Motor neuron (in vitro differentiated cells): ENCODE measurements around the gene PRKCA. TPM values are rescaled to one million over a fixed set of nuclear protein-coding genes. Genes with fewer than 3 reads are reported as not detected.

ENCODE experiments used
- ATAC-seq, 8 experiments: fragments of 200-7000 bp; cut with Tn5 transposase; replicated peaks in 6 of 8; 2 replicates each; pipeline ENCODE4 v1.8.0; 2021; ENCODE audit warnings: mild to moderate bottlenecking in 8 of 8, moderate library complexity in 8 of 8
- H3K27ac ChIP-seq, 2 donors: fragments of 250-450 bp; sonication (Bioruptor Pico); 2 replicates each; pipeline ENCODE4 v1.9.0; 2021; ENCODE audit warnings: antibody characterized with exemption in 2 of 2, mild to moderate bottlenecking in 2 of 2, moderate library complexity in 1 of 2
- H3K4me1 ChIP-seq, 2 donors: fragments of 250-450 bp; sonication (Bioruptor Pico); replicated peaks in 1 of 2; 2 replicates each; pipeline ENCODE4 v1.6.1; 2021; ENCODE audit warnings: antibody characterized with exemption in 2 of 2, mild to moderate bottlenecking in 2 of 2, moderate library complexity in 1 of 2
- H3K4me3 ChIP-seq, 5 donors: fragments of 250-450 bp; sonication (Bioruptor Pico); 2 replicates each; pipeline ENCODE4 v1.9.0; 2021; ENCODE audit warnings: antibody characterized with exemption in 5 of 5, mild to moderate bottlenecking in 5 of 5, moderate library complexity in 4 of 5
- WGBS, 10 experiments: fragments of 450-650 bp; shearing (Covaris generic); methylation state at CpG; one replicate each; pipeline ENCODE4 v1.0.0; 2022; 5-methylcytosine and 5-hydroxymethylcytosine counted together
- in situ Hi-C, 9 experiments: fragments of 400-800 bp; cut with MboI; loops; one replicate each; pipeline ENCODE4 v1.15.0; 2021; ENCODE audit warnings: low sequenced_read_pairs in 9 of 9, low pct_unique_long_range_greater_than_20kb in 2 of 9; ENCODE audit not compliant: unreplicated experiment in 9 of 9
- total RNA-seq, 8 experiments: library from RNA; unstranded; fragments of 300-600 nt; gene quantifications; 2 replicates each; pipeline versions ENCODE4 v1.2.3 to v1.2.4, GENCODE V29; 2022

The PRKCA gene
- total RNA-seq, 8 experiments from 2014 or later = 5.6 to 38.8 (median 8.7) TPM

DNA sequence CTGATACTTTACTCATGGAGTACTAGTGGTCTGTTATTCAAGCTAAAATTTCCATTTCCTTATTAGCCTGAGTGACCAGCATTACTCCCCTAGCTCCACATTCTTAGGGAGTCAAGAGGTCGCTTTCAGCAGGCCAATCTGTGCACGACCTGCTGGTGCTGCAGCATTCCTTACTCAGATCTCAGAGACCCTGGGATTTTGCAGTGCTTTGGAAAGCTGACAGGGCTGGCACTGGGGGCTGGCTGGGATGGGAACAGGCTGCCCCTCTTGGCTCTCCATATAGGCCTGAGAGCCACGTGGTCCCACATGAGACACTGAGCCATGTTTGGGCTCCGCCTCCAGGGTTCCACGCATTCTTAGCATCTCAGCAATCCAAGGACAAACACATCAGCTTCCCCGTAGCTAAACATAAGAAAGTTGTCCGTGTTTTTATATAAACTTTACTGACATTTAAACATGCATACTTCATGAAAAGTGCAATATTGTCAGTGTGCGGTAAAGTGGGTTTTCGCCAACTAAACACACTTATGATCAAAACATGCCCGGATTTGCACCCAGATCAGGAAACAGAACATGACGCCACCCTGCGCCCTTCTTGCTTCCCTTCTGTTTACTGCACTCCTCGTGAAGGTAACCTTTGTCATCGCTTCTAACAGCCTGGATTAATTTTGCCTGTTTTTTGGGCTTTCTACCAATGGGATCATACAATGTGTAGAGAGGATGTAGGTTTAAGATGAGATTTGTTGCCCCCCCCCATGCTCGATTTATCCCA, 278.0 kb downstream of the PRKCA start:
- no peak overlapping the region for H3K27ac ChIP-seq
- H3K4me1 ChIP-seq = peaks cover 0 to 10% of the 10 kb centered on the region in 2 donors
- in situ Hi-C loops = no loop called here
- 72 to 100% (median 82%) methylated on average over 2 to 13 of the region's 15 CpGs; no CpG with 5 or more reads in 1 of the 10 experiments for WGBS, 10 experiments
- no peak overlapping the region for H3K4me3 ChIP-seq
- peak in 2 of 8 experiments; percentile 23 to 25 for ATAC-seq

DNA sequence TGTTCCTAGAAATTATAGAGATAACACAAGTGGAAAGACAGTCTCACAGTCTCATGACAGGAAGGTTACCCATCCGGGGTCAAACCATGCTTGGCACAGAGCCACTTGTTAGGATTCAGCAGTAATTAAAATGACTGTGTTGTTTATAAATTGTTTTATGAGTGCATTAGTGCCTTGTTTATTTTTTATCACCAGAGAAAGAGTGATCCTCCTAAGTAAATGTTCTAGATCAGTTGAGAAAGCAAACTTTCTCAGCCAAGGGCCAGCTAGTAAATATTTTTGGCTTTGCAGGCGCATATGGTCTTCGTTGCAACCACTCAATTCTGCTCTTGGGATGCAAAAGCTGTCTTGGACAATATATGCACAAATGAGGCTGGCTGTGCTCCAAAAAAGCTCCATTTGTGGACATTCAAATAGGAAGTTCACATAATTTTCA, 278.6 kb downstream of the PRKCA start:
- 0 to 94% (median 80%) methylated on average over 1 to 3 of the region's 3 CpGs; no CpG with 5 or more reads in 1 of the 10 experiments for WGBS, 10 experiments
- H3K4me1 ChIP-seq = peaks cover 0 to 10% of the 10 kb centered on the region in 2 donors
- ATAC-seq = peak in 3 of 8 experiments; percentile 39 to 53 (median 42)
- H3K4me3 ChIP-seq = no peak overlapping the region
- no peak overlapping the region for H3K27ac ChIP-seq
- in situ Hi-C loops = no loop called here

- H3K27ac ChIP-seq = no peak overlapping the region
- 60 to 100% (median 97%) methylated on average over 1 to 4 of the region's 5 CpGs; no CpG with 5 or more reads in 2 of the 10 experiments for WGBS, 10 experiments
- H3K4me3 ChIP-seq = no peak overlapping the region
- in situ Hi-C loops = no loop called here
- ATAC-seq = no peak
- peaks cover 0 to 10% of the 10 kb centered on the region in 2 donors for H3K4me1 ChIP-seq
These were observed 280.1 kb downstream of the PRKCA start for GRCh38 chr17:66582373-66583111.

GRCh38 chr17:66583112-66583748, 280.8 kb downstream of the PRKCA start:
- Histone ChIP-seq H3K4me1 (peaks cover 0 to 10% of the 10 kb centered on the region in 2 donors), H3K4me3 (no peak overlapping the region), H3K27ac (no peak overlapping the region)
- no peak for ATAC-seq
- in situ Hi-C loops = no loop called here
- WGBS, 10 experiments = 75 to 96% (median 88%) methylated on average over 2 to 4 of the region's 4 CpGs

- ATAC-seq = no peak
- 92 to 95% methylated on average over 3 of the region's 4 CpGs; no CpG with 5 or more reads in 8 of the 10 experiments for WGBS, 10 experiments
- peaks cover 0 to 8% of the 10 kb centered on the region in 2 donors for H3K4me1 ChIP-seq
- no peak overlapping the region for H3K27ac ChIP-seq
- H3K4me3 ChIP-seq = no peak overlapping the region
- in situ Hi-C loops = no loop called here
These were observed 282.5 kb downstream of the PRKCA start for GRCh38 chr17:66584927-66585326.

GRCh38 chr17:66585472-66585871, 283.1 kb downstream of the PRKCA start:
- H3K27ac ChIP-seq = no peak overlapping the region
- H3K4me3 ChIP-seq = no peak overlapping the region
- peaks cover 0 to 3% of the 10 kb centered on the region in 2 donors for H3K4me1 ChIP-seq
- ATAC-seq = no peak
- in situ Hi-C loops = no loop called here
- WGBS, 10 experiments = 33 to 100% (median 100%) methylated on average over 1 to 2 of the region's 5 CpGs; no CpG with 5 or more reads in 4 of the 10 experiments

DNA sequence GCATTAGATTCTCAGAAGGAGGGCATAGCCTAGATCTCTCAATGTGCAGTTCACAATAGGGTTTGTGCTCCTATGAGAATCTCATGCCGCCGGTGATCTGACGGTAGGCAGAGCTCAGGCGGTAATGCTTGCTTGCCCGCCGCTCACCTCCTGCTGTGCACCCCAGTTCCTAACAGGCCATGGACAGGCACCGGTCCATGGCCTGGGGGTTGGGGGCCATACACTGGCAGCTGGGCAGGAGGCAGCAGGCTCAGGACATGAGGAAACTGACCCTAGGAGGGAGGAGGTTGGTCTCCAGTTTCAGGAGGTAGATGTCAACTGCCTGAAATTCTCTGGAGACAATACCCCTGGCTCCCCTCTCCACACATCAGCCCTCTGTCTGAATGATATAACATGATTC, 287.5 kb downstream of the PRKCA start:
- in situ Hi-C loops = no loop called here
- Histone ChIP-seq H3K4me1 (no peaks in the 10 kb centered on the region), H3K4me3 (no peak overlapping the region), H3K27ac (no peak overlapping the region)
- ATAC-seq = no peak
- 100% methylated on average over 1 to 5 of the region's 7 CpGs; no CpG with 5 or more reads in 3 of the 10 experiments for WGBS, 10 experiments

DNA sequence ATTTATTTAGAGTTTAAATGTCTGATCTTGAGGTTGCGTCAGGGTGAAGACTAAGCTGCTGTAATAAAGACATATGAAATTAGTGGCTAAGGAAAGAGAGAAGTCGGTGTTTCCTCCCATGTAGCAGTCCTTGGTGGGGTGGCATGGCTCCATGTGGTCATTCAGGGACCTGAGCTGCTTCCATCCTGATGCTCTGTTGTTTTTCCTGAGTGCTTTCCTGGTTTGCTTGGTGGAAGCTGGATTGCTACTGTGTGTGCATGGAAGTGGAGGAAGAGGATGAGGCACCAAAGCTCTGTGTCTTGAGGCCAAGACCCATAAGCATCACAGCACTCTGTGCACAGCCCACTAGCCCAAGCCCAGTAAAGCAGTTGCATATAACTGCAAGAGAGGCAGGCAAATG, 290.7 kb downstream of the PRKCA start:
- Histone ChIP-seq H3K27ac (no peak overlapping the region), H3K4me1 (no peaks in the 10 kb centered on the region), H3K4me3 (no peak overlapping the region)
- in situ Hi-C loops = no loop called here
- 100% methylated on average over 1 to 2 of the region's 2 CpGs; no CpG with 5 or more reads in 7 of the 10 experiments for WGBS, 10 experiments
- no peak for ATAC-seq

GRCh38 chr17:66595893-66596292, 293.5 kb downstream of the PRKCA start:
- WGBS, 10 experiments = 0 to 98% (median 90%) methylated on average over 1 to 10 of the region's 12 CpGs; no CpG with 5 or more reads in 1 of the 10 experiments
- in situ Hi-C loops = no loop called here
- no peak for ATAC-seq
- no peak overlapping the region for H3K4me3 ChIP-seq
- H3K4me1 ChIP-seq = no peaks in the 10 kb centered on the region
- no peak overlapping the region for H3K27ac ChIP-seq

DNA sequence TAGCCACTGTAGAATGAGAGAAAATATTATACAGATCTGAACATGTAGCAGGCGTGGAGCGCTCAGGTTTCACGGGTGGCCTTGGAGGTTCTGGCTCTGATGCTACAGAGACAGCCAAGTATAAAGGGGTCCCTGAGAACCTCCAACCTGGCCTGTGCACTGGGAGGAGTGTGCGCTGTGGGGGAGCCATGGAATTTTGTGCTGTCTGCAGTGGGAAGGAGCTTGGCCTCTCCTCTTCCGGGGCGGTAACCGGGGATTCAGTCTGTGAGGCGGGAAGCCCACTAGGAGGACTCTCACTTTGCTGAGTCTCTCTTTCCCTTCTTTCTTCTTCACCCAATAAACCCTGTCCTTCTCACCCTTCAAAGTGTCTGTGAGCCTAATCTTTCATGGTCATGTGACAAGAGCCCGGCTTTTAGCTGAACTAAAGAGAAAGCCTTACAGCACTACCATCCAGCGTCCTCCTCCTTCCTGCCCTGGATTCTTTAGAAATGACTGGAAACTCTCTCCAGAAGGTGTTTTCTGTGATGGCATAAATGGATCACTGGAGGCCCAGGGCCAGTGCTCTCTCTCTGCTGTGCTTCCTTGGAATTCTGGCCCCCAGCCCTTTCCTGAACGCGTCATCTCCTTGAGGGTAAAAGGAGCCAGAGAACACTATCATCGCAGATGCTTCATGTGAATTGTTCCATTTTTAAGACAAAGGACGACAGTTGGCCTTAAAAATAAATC, 300.4 kb downstream of the PRKCA start:
- Histone ChIP-seq H3K4me3 (no peak overlapping the region), H3K4me1 (no peaks in the 10 kb centered on the region), H3K27ac (no peak overlapping the region)
- ATAC-seq = no peak
- 50 to 100% (median 94%) methylated on average over 1 to 5 of the region's 14 CpGs for WGBS, 10 experiments
- in situ Hi-C loops = no loop called here

DNA sequence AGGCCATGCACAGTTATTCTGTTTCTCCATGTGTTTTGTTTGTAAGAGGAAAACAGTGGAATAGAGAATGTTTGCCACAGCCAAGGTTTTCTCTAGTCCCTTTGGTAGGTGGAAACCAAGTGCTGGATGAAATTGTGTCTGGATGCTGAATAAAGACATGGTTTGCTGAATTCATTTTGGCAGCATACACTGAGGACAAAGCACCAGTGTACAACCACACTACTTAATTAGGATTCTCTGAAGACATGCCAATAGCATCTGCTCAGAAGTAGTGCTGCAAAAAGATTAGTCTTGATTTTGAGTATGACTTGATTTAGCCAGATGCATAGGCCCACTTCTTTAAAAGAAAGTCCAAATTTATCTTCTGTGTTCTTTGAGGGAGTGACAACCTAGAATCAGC, 302.0 kb downstream of the PRKCA start:
- in situ Hi-C loops = no loop called here
- no peak for ATAC-seq

DNA sequence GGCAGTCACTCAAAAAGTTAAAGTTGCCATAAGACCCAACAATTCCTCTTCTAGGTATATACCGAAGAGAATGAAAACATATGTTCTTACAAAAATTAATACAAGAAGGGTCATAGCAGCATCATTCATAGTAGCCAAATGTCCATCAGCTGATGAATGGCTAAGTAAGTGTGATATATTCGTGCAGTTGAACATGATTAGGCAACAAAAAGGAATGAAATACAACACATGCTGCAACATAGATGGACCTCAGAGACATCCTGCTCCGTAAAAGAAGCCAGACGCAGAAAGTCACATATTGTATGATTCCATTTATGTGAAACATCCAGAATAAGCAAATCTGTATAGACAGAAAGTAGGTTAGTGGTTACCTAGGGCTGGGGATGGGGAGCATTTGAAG, 303.1 kb downstream of the PRKCA start:
- WGBS, 10 experiments = 56 to 100% (median 85%) methylated on average over 1 to 4 of the region's 4 CpGs
- Histone ChIP-seq H3K27ac (no peak overlapping the region), H3K4me1 (no peaks in the 10 kb centered on the region), H3K4me3 (no peak overlapping the region)
- no peak for ATAC-seq
- in situ Hi-C loops = no loop called here

More for the DNA sequence above, 302.0 kb downstream of the PRKCA start:
- Histone ChIP-seq H3K4me3 (no peak overlapping the region), H3K4me1 (no peaks in the 10 kb centered on the region), H3K27ac (no peak overlapping the region)
